Motor neuron (in vitro differentiated cells): ENCODE data around the gene PIGK. TPM values are rescaled to one million over a fixed set of nuclear protein-coding genes. Genes with fewer than 3 reads are reported as not detected.

ENCODE experiments used
- ATAC-seq, 8 experiments: fragments of 200-7000 bp; cut with Tn5 transposase; replicated peaks in 6 of 8; 2 replicates each; pipeline ENCODE4 v1.8.0; 2021; ENCODE audit warnings: mild to moderate bottlenecking in 8 of 8, moderate library complexity in 8 of 8
- H3K27ac ChIP-seq, 2 donors: fragments of 250-450 bp; sonication (Bioruptor Pico); 2 replicates each; pipeline ENCODE4 v1.9.0; 2021; ENCODE audit warnings: antibody characterized with exemption in 2 of 2, mild to moderate bottlenecking in 2 of 2, moderate library complexity in 1 of 2
- H3K4me1 ChIP-seq, 2 donors: fragments of 250-450 bp; sonication (Bioruptor Pico); replicated peaks in 1 of 2; 2 replicates each; pipeline ENCODE4 v1.6.1; 2021; ENCODE audit warnings: antibody characterized with exemption in 2 of 2, mild to moderate bottlenecking in 2 of 2, moderate library complexity in 1 of 2
- H3K4me3 ChIP-seq, 5 donors: fragments of 250-450 bp; sonication (Bioruptor Pico); 2 replicates each; pipeline ENCODE4 v1.9.0; 2021; ENCODE audit warnings: antibody characterized with exemption in 5 of 5, mild to moderate bottlenecking in 5 of 5, moderate library complexity in 4 of 5
- WGBS, 10 experiments: fragments of 450-650 bp; shearing (Covaris generic); methylation state at CpG; one replicate each; pipeline ENCODE4 v1.0.0; 2022; 5-methylcytosine and 5-hydroxymethylcytosine counted together
- in situ Hi-C, 9 experiments: fragments of 400-800 bp; cut with MboI; loops; one replicate each; pipeline ENCODE4 v1.15.0; 2021; ENCODE audit warnings: low sequenced_read_pairs in 9 of 9, low pct_unique_long_range_greater_than_20kb in 2 of 9; ENCODE audit not compliant: unreplicated experiment in 9 of 9
- total RNA-seq, 8 experiments: library from RNA; unstranded; fragments of 300-600 nt; gene quantifications; 2 replicates each; pipeline versions ENCODE4 v1.2.3 to v1.2.4, GENCODE V29; 2022

PIGK gene
- total RNA-seq, 8 experiments from 2014 or later = 13.5 to 37.3 (median 20.3) TPM

DNA sequence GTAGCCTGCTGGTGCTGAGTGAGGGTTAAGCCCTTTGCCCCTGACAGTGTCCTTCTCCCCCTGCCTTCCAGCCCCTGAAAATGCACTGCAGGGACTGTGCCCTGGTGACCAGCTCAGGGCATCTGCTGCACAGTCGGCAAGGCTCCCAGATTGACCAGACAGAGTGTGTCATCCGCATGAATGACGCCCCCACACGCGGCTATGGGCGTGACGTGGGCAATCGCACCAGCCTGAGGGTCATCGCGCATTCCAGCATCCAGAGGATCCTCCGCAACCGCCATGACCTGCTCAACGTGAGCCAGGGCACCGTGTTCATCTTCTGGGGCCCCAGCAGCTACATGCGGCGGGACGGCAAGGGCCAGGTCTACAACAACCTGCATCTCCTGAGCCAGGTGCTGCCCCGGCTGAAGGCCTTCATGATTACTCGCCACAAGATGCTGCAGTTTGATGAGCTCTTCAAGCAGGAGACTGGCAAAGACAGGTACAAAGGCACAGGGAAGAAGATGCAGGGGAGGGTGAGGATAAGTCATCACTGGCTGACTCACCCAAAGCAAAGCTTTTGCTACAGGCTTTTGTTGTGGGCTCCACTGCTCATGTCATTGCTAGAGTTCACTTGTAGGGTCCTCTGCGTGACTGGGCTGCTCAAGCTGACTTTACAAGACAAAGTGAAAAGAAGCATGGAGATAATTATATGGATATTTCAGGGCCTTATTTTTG, 174.9 kb downstream of the PIGK start:
- in situ Hi-C loops = no loop called here
- Histone ChIP-seq H3K27ac (no peak overlapping the region), H3K4me3 (no peak overlapping the region), H3K4me1 (peaks cover 13 to 14% of the 10 kb centered on the region in 2 donors)
- 62 to 100% (median 92%) methylated on average over 1 to 17 of the region's 20 CpGs; no CpG with 5 or more reads in 2 of the 10 experiments for WGBS, 10 experiments
- ATAC-seq = peak in 5 of 8 experiments; percentile 33 to 74 (median 48)

DNA sequence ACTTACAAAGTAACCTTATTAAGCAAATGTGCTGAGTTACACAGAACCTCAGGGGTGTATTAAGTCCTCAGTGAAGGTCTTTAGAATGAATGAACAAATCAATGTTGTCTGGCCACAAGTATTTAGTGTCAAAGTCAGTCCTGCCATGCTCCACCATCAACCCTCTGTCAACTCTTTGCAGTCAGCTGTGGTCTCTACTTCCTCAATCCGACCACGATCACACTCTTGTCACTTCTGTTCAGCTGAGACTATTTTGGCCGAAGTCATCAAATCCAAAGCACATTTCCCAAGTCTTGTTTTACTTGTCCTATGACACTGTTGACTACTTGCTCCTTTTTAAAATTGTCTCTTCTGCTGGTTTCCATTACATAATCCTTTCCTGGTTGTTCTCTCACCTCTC, 178.4 kb downstream of the PIGK start:
- in situ Hi-C loops = no loop called here
- no peak for ATAC-seq
- Histone ChIP-seq H3K27ac (no peak overlapping the region), H3K4me1 (peaks cover 18 to 21% of the 10 kb centered on the region in 2 donors), H3K4me3 (no peak overlapping the region)
- WGBS, 10 experiments = 71 to 100% (median 93%) methylated on average over 1 to 3 of the region's 3 CpGs; no CpG with 5 or more reads in 1 of the 10 experiments

DNA sequence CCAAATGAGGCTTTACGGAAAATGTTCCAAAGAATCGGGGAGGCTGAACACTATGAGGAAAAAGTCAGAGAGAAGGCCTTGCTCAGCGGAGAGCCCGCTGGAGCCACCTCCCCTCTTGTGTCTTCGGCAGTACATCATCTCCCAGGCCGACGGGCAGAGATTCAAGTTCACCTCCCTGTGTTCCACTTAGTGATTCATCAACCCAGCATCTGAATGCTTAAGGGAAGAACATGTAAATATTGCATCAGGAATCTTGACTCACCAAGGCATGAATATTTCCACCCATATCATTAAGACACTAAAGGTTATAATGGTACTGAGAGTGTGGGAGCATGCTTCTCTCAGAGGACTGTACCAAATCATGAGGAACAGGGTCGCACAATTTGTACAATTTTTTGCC, 179.5 kb downstream of the PIGK start:
- Histone ChIP-seq H3K4me1 (peaks cover 18 to 21% of the 10 kb centered on the region in 2 donors), H3K4me3 (no peak overlapping the region), H3K27ac (peak overlapping the region; percentile 37 to 46)
- in situ Hi-C loops = no loop called here
- 0 to 83% (median 55%) methylated on average over 1 to 8 of the region's 8 CpGs; no CpG with 5 or more reads in 2 of the 10 experiments for WGBS, 10 experiments
- ATAC-seq = peak; percentile 84 to 97 (median 94)

DNA sequence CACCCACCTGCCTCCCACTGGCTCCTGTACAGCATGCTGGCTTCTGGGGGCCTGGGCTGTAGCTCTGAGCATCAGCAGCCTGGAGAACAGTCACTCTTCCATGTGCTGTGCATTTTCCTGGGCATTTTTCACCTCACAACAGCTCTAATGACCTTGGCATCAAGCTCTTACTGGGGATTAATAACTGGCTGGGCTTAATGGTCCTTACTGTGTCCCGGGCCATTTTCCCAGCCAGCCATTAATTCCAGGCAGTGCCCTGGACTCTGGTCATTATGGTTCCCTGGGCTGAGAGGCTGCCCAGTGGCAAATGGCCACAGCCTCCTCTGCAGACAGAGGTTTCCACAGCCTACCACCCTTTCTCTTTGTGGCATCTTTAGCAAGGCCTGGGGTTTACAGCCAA, 180.1 kb downstream of the PIGK start:
- in situ Hi-C loops = no loop called here
- H3K4me3 ChIP-seq = no peak overlapping the region
- peaks cover 18 to 21% of the 10 kb centered on the region in 2 donors for H3K4me1 ChIP-seq
- peak in 3 of 8 experiments; percentile 5 to 8 (median 6) for ATAC-seq
- 40 to 100% (median 88%) methylated on average over 1 of the region's 1 CpG; no CpG with 5 or more reads in 4 of the 10 experiments for WGBS, 10 experiments
- peak overlapping the region; percentile 19 to 36 for H3K27ac ChIP-seq

Other genes starting within 250 kb of the PIGK start
- gene AK5, start 62.6 kb upstream of the PIGK start, total RNA-seq = 10 to 100 TPM in 1 of 8 experiments, 1 to 10 TPM in 5, under 1 TPM in 2; 0.31 to 21.2 (median 4.3) TPM